ENCODE data around the gene FRMD5.

FRMD5 gene

GRCh38 chr15:44159492-44159891 is 35.6 kb downstream of the FRMD5 start:
- no peak for DNase-seq

GRCh38 chr15:44158111-44158510 is 37.0 kb downstream of the FRMD5 start:
- no peak for DNase-seq

- DNase-seq: no peak
These were observed 37.4 kb downstream of the FRMD5 start for GRCh38 chr15:44157679-44158078.

GRCh38 chr15:44153352-44153751 is 41.7 kb downstream of the FRMD5 start:
- no peak for DNase-seq

- DNase-seq: no peak
These were observed 45.8 kb downstream of the FRMD5 start for GRCh38 chr15:44149224-44149623.

- no peak for DNase-seq
These were observed 46.5 kb downstream of the FRMD5 start for GRCh38 chr15:44148580-44148979.

- DNase-seq: no peak
These were observed 47.4 kb downstream of the FRMD5 start for GRCh38 chr15:44147636-44148035.

- no peak for DNase-seq
These were observed 49.6 kb downstream of the FRMD5 start for GRCh38 chr15:44145495-44145894.

GRCh38 chr15:44144992-44145391 is 50.1 kb downstream of the FRMD5 start:
- no peak for DNase-seq

GRCh38 chr15:44144184-44144583 is 50.9 kb downstream of the FRMD5 start:
- DNase-seq: no peak

- DNase-seq: no peak
These were observed 57.3 kb downstream of the FRMD5 start for GRCh38 chr15:44137750-44138149.

- no peak for DNase-seq
These were observed 58.0 kb downstream of the FRMD5 start for GRCh38 chr15:44136991-44137477.

GRCh38 chr15:44132057-44132456 is 63.0 kb downstream of the FRMD5 start:
- no peak for DNase-seq

- DNase-seq: no peak
These were observed 64.3 kb downstream of the FRMD5 start for GRCh38 chr15:44130778-44131177.

GRCh38 chr15:44129911-44130310 is 65.2 kb downstream of the FRMD5 start:
- no peak for DNase-seq

GRCh38 chr15:44128443-44128842 is 66.6 kb downstream of the FRMD5 start:
- no peak for DNase-seq

- no peak for DNase-seq
These were observed 69.2 kb downstream of the FRMD5 start for GRCh38 chr15:44125879-44126278.

GRCh38 chr15:44102675-44103254 is 92.3 kb downstream of the FRMD5 start:
- DNase-seq: no peak

GRCh38 chr15:44101944-44102343 is 93.1 kb downstream of the FRMD5 start:
- DNase-seq: no peak

- DNase-seq: no peak
These were observed 93.8 kb downstream of the FRMD5 start for GRCh38 chr15:44101286-44101685.

GRCh38 chr15:44099671-44100070 is 95.4 kb downstream of the FRMD5 start:
- no peak for DNase-seq

GRCh38 chr15:44097552-44097951 is 97.5 kb downstream of the FRMD5 start:
- no peak for DNase-seq

GRCh38 chr15:44096596-44096995 is 98.5 kb downstream of the FRMD5 start:
- no peak for DNase-seq

GRCh38 chr15:44094781-44095180 is 100.3 kb downstream of the FRMD5 start:
- no peak for DNase-seq

GRCh38 chr15:44093836-44094235 is 101.2 kb downstream of the FRMD5 start:
- DNase-seq: no peak

All from stimulated activated CD4-positive, alpha-beta T cell treated with anti-CD3 and anti-CD28 coated beads, Interleukin-4, amount 100 ng/mL, for 24 hours (primary cell).